HG03175 (cell line): Measurements from ENCODE around the gene STK4.
"Not testable (repeated sequence)": the region's sequence is repeated elsewhere in the genome, so short reads cannot be mapped to it uniquely, and the experiment has no call there.

Source experiments
- ATAC-seq: cut with Tn5 transposase; IDR thresholded peaks from one replicate; pipeline ENCODE4 v1.9.1; 2021; ENCODE audit warnings: mild to moderate bottlenecking, moderate library complexity; ENCODE audit not compliant: unreplicated experiment

STK4 gene

DNA sequence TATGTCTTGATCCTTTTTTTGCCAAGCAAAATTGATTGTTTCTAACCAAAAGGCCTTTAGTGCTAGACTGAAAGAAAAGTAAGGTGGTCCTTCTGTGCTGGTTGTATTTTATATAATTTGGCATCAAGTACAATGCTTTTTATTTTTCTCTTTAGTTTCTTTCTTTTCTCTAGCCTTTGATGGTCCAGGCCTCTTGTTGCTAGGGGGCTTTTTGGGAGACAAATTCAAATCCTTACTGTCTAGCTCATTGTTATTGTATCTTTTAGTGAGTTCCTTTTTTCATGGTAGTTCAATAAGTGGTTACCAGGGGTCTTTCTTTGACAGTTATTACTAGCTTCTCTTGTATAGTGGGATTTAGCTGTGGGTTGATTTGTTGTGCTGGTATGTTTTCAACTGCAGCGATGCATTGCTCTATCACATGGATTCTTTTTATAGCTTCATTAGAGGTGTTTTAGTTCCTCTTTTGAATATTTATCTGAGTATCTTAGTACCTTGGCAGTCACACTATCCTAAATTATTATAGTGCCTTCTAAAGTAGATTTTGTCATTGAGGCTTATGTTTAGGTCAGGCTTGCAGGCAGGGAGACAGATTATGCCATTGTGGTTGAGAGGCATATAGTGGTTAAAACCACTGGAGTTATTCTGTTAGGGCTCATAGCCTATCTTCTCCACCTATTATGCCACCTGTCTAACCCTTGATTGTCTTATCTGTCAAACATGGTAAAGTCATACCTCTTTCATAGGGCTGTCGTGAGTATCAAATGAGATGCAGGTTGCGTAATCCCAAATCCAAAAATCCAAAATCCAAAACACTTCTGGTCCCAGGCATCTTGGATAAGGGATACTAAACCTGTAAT, 85.1 kb downstream of the STK4 start:
- peak; percentile 50 for ATAC-seq

GRCh38 chr20:45052698-45053429, 86.6 kb downstream of the STK4 start:
- ATAC-seq, result peak; percentile 47

- no peak for ATAC-seq
Measured at GRCh38 chr20:45053430-45054351, 87.4 kb downstream of the STK4 start.

DNA sequence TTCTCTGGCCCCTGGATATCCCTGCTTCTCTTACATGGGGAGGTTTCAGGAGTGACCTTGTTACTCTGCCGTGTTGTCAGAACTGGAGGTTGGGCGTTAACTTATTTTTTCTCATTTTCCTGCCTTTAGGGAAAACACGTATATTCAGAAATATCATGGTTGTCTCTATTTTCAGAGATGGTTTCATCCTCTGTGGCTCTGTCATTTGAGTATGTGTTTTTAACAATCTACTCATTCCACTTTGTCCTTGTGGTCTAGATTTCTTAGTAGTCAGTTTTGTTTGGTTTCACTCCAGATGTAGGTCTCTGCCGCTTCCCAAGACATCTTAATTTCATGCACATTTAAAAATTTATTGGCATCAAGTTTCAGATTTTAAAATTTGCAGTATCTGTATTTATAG, 88.7 kb downstream of the STK4 start:
- no peak for ATAC-seq

GRCh38 chr20:45056473-45057173, 90.3 kb downstream of the STK4 start:
- ATAC-seq, result no peak

GRCh38 chr20:45058168-45058850, 92.0 kb downstream of the STK4 start:
- no peak for ATAC-seq

DNA sequence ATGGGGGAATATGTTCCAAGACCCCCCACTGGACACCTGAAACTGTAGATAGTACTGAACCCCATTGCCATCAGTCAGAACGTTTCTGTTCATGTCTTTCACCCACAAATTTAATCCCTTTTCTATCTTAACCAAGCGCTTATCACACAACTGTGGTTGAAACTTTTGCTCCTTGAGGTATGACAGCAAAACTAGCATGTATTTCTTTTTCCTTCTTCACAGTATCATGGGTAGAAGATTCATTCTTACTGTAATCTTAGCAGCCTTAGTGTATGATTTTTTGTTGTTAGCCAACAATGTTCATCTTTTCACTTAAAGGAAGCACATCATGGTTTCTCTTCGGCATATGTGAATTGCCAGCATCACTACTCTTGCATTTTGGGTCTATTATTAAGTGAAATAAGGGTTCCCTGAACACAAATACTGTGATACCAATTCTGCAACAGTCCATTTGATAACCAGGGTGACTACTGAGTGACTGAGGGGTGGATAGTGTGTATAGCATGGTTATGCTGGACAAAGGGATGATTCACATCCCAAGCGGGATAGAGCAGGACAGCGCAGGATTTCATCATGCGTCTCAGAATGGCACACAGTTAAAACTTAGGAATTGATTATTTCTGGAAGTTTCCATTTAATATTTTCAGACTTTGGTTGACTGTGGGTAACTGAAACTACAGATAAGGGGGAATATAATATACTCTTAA, 92.9 kb downstream of the STK4 start:
- ATAC-seq, result no peak

GRCh38 chr20:45060294-45060693, 94.0 kb downstream of the STK4 start:
- ATAC-seq, result no peak

DNA sequence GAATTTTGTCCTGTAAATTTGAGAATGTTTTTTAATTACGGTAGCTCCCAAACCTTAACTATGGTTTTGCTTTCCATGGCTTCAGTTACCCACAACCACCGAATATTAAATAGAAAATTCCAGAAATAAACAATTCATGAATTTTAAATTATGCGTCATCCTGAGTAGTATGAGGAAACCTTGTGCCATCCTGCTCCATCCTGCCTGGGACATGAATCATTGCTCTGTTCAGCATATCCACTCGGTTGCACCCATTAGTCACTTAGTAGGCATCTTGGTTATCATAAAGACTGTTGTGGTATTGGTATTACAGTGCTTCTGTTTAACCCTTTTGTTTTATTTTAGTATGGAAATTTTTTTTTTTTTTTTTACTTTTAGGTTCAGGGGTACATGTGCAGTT, 94.9 kb downstream of the STK4 start:
- no peak for ATAC-seq

- not testable (repeated sequence) for ATAC-seq
Measured at GRCh38 chr20:45063107-45063506, 96.8 kb downstream of the STK4 start.

DNA sequence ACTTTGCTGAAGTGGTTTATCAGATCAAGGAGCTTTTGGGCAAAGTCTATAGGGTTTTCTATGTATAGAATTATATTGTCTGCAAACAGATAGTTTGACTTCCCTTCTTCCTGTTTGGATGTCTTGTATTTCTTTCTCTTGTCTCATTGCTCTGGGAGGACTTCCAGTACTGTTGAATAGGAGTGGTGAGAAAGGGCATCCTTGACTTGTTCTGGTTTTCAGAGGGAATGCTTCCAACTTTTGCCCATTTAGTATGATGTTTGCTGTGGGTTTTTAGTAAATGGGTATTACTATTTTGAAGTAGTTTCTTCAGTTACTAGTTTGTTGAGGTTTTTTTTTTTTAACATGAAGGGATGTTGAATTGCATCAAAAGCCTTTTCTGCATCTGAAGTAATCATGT, 98.5 kb downstream of the STK4 start:
- ATAC-seq, result no peak

DNA sequence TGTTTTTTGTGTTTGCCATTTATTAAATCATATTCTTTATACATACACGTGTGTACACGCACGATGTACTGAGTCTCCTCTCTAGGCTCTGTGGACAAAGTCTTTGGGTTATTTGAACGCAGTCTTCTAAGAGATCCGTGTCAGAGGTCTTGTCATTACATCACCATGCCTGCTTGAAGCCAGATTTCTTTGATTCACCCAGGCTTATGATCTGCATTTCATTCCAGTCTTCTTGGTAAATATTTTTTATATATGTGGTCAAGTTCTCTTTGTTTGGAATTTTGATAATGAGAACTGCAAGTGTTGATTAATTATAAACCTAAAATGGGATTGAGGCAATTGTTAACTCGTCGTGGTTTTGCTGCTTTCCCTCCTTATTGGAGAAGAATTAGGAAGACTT, 100.1 kb downstream of the STK4 start:
- ATAC-seq, result no peak

- ATAC-seq, result no peak
Measured at GRCh38 chr20:45067087-45067486, 100.8 kb downstream of the STK4 start.

DNA sequence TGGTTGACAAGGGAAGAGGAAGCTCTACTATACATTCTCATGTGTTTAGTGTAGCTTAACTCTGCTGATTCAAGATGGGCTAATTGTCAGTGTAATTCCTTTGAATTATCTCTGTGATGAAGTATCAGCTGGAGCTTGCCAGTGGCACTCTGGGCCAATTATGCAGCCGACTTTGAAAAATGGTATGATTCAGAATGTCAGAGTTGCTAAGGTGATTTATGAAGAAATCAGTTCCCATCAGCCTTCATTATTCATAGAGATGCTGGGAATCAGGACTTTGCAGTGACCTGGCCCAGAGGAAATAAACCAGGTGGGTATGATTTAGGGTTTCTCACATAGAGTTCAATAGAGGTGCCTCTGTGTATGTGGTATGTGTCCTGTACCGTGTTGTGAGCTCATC, 101.2 kb downstream of the STK4 start:
- ATAC-seq, result no peak

- no peak for ATAC-seq
Measured at GRCh38 chr20:45069261-45069660, 102.9 kb downstream of the STK4 start.

- ATAC-seq, result no peak
Measured at GRCh38 chr20:45070932-45071632, 104.8 kb downstream of the STK4 start.

DNA sequence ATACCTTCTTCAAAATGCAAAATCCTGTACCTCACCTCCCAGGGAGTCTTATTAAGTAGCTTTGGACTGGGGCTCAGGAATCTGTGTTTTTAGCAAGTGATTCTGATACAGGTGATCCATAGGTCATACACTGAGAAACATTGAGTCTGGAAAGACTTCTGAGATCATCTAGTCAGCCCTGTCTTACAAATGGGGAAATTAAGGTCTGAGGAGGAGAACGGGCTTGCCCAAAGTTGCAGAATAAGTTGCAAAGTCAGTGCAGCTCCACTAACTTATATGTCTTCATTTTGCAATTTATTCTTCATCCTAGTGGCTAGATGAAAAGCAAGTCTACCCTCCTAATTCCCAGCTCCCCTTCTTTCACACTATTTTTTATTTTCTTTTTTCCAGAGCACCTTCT, 105.8 kb downstream of the STK4 start:
- ATAC-seq, result no peak

- ATAC-seq, result no peak
Measured at GRCh38 chr20:45073221-45073620, 106.9 kb downstream of the STK4 start.

DNA sequence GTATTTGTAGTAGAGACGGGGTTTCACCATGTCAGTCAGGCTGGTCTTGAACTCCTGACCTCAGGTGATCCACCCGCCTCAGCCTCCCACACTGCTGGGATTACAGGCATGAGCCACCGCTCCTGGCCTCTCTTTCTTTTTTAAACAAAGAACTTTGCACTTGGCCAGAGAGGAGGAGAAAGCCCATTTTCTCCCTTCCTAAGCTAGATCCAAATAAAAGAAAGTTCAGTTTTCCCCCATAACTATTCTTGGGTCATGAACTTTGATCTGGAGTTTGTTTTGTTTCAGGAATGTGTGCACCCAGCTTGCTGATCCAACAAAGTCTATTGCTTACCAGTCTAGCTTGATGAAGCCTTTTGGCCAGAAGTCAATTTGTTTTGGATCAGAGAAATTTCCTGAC, 111.2 kb downstream of the STK4 start:
- no peak for ATAC-seq
